NCI-H524 (cell line): Measurements from ENCODE around the gene TSFM.
"Not testable (repeated sequence)": the region's sequence is repeated elsewhere in the genome, so short reads cannot be mapped to it uniquely, and the experiment has no call there.

Experiments
- DNase-seq, 2 experiments: peaks; one replicate each; lab custom pipeline; 2025; lab: John Stamatoyannopoulos, UW

The TSFM gene

GRCh38 chr12:57815177-57816000, 32.8 kb downstream of the TSFM start:
- DNase-seq: peak in 1 of 2 experiments; percentile 17

DNA sequence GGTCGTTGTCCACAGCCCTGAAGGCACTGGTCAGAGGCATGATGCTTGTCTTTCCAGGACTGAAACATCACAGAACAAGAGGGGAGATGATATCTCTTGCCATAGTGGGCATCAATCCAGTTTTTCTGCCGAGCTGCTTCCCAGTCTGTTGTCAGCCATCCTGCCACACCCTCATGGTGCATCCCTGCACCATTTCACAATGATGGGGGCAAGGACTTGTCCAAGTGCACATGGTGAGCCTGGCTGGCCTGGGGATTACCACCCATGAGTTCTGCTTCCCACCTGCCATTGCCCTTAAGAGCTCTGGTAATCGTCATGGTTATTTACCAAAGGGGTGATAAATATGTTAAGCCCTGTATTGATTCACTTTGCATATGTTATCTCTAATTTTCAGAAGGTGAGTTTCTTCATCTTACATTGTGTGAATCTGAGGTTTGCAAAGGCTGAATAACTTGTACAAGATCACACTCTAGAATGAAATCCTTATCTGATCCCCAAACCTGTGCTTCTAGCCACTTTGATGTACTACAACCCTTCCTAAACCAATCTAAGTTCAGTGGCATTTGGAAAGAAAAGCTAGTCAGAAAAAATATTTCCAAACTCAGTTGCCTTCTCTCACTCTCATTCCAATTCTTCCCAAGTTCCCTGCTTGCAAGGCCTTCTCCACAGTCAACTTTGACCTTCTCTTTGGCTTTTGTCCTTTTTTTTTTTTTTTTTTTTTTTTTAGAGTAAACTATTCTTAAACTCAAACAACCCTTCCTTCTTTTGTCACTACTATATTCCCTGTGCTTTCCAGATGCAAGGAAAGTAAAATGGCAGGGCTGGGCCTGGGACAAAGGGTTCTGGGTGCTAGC, 33.6 kb downstream of the TSFM start:
- no peak for DNase-seq

GRCh38 chr12:57816855-57817151, 34.2 kb downstream of the TSFM start:
- peak; percentile 79 to 90 for DNase-seq

- no peak for DNase-seq
These were observed 34.8 kb downstream of the TSFM start for GRCh38 chr12:57817261-57817989.

DNA sequence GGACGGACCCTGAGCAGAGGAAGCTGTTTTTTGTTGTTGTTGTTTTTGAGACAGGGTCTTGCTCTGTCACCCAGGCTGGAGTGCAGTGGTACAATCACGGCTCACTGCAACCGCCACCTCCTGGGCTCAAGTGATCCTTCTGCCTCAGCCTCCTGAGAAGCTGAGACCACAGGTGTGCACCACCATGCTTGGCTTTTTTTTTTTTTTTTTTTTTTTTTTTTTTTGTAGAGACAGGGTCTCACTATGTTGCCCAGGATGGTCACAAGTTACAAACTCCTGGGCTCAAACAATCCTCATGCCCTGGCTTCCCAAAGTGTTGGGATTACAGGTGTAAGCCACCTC, 35.4 kb downstream of the TSFM start:
- DNase-seq: not testable (repeated sequence)

GRCh38 chr12:57820119-57820518, 37.5 kb downstream of the TSFM start:
- DNase-seq: not testable (repeated sequence)

- not testable (repeated sequence) for DNase-seq
These were observed 38.4 kb downstream of the TSFM start for GRCh38 chr12:57821015-57821414.

- no peak for DNase-seq
These were observed 39.1 kb downstream of the TSFM start for GRCh38 chr12:57821474-57822214.

- no peak for DNase-seq
These were observed 40.0 kb downstream of the TSFM start for GRCh38 chr12:57822392-57823130.

- DNase-seq: no peak
These were observed 40.7 kb downstream of the TSFM start for GRCh38 chr12:57823131-57823907.

DNA sequence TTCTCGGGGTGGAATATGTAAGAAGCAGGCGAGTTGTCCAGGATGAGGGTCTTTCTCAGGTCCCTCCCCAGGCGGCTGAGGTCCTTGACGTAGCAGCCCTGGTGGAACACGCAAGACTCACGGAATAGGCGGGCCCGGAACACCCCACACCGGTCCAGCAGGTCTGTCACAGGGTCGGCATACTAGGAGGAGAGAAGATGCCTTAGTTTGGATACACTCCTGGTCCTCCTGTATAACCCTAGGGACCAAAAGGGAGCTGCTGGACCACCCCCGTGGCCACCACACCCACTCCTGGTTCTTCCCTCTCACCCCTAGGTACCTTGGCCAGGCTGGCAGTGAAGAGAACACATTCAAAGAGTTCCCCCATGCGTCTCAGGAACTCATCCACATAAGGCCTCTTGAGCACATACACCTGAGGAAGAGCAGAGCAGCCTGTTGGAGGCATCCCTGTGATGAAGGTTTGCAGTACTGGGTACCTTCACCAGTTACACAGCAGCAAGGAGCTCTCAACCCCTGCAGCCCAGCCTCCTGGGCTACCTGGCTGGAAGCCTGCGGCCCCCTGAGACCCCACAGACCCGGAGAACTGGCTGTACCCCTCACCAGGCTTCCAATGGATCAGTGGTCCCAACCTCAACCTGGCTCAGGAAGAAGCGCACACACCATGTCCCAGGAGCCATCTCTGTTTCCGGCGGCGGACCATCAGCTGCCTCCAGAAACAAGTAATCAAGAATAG, 41.5 kb downstream of the TSFM start:
- DNase-seq: no peak

- DNase-seq: no peak
These were observed 42.9 kb downstream of the TSFM start for GRCh38 chr12:57825451-57825850.

GRCh38 chr12:57826400-57826799, 43.8 kb downstream of the TSFM start:
- no peak for DNase-seq

DNA sequence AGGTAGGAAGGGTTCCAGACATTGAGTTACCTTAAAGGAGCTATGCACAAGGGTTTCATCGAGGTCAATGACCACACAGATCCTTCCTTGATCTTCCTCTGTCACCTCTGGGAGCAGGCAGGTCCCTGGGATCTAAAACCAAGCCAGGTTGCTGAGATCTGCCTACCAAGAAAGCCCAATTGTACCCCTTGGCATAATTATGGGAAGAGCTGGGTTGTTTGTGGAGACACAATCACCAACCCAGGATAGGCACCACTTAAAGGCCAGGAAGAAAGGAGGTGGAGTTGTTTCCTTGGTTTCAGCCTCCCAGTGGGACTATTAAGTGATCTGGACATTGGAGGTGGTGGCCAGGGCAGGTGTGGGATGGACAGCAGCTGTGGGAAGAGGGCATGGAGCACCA, 44.4 kb downstream of the TSFM start:
- no peak for DNase-seq

DNA sequence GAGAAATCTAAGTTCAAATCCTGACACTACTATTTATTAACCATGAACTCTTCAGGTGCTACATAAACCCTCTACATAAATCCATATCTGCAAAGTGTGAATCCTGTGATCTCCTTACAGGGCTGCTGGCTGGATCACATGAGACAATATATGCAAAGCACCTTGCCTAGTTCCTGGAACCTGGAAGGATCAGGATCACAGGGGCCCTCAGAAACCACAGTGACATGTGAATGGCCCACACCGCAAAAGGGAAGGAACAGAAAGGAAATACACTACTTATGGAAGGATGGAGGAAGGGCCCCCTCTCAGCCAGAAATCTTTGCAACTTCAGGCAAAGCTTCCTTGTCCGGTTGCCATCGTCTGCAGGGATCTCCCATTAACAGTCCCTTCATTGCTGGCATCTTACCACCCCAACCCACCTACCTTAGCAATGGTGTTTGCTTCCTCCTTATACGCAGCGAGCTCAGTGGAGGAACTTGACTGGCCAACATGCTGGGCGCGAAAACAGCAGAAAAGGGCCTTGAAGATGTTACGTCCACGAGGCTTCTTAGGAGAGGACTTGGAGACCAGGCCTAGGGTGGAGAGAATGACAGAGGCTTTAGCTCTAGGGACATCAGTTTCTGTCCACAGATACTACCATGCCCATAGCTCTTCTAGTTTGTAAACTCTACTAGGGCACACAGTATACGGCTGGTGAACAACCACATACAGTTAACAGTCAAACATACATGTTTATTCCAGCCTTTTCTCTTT, 46.6 kb downstream of the TSFM start:
- DNase-seq: no peak

DNA sequence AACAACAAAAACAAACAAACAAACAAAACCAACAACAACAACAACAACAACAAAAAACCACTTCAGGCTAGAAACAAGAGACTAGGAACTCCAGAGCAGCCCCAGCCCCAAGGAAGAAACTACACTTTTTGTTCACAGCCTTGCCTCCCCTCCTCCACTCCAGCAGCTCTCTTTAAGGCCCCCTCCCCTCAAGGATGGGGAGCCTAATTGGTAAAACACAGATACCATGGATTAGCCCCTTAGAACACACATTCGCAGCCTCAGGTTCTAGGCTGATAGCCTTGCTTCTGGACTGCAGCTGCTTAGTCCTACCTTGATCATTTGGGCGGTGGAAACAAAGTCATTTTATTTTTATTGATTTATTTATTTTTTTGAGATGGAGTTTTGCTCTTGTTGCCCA, 47.8 kb downstream of the TSFM start:
- DNase-seq: no peak

DNA sequence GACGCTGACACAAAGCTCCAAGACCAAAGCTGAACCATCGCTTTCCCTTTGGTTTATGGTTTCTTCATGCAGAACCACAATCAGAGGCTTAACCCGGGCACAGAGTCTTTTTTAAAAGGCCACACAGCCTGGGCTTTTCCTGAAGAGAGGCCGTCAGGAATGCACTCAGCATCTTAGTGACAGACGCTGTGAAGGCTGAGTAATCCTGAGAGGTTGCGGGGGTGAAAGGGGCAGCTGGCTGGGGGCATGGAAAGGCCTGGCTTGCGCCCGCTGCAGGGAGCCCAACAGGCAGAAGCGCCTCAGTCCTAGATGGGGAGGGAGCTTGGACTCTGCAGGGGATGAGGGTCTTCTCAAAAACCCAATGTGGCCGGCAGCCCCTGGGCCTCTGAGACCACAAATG, 50.4 kb downstream of the TSFM start:
- peak; percentile 13 to 74 for DNase-seq

DNA sequence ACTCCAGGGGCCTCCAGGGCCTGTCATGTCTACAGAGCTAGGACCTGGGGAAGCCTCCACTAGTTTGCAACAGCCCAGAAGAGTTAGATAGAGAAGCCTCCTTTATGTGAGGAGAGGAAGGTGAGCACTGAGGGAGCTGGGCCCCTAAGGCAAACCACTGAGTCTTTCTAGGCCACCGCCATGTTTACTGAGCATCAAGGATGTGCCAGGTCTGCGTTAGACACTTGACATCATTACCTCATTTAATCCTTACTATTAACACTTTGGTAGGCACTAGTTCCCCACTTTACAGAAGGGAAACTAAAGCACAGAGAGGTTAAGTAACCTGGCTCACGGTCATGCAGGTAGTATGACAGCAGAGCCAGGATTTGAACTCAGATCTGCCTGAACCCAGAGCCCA, 51.1 kb downstream of the TSFM start:
- DNase-seq: no peak
